ENCODE results near the gene GADD45B. TPM values are rescaled to one million over a fixed set of nuclear protein-coding genes. Genes with fewer than 3 reads are reported as not detected.

Gene GADD45B
- total RNA-seq, 1 experiment from 2014 or later: 24.7 TPM

DNA sequence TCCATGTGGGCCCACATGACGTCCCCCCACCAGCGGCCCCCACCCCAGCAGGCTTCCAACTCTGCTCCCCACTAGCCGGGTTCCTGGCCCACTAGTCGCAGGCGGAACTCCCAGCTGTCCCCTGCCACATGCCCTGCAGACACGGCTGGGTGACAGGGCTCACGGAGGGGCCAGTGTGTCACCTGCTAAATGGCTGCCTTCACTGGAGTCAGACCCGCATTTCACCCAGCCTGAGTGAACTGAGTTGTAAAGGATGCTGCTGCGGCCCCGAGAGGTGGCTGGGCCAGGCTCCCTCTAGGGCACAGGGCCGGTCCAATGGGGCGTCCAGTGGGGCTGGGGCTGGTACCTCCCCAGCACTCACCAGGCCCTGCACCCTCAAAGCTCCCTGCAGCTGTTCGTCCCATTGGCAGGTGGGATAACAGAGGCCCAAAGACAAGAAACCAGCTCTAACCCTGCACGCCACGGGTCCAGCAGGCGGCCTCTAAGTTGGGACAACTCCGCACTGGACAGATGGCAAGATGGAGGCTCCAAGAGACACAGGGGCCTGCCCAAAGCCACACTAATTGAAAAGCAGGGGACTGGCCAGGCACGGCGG is 22.4 kb upstream of the GADD45B start:
- Histone ChIP-seq H3K4me1 (replicated peaks; ENCODE audit: insufficient read depth) (no peaks in the 10 kb centered on the region), H3K27ac (no peak overlapping the region), H3K9me3 (ENCODE audit: insufficient read depth, low read depth) (no peaks in the 10 kb centered on the region), H3F3A (ENCODE audit: insufficient read depth, low read depth) (peaks cover 8% of the 10 kb centered on the region; the same call in 1 of the 2 replicates), H3K79me2 (ENCODE audit: low read depth) (peaks cover 56% of the 10 kb centered on the region), H3K4me2 (no peak overlapping the region), H4K20me1 (ENCODE audit: insufficient read depth) (no peaks in the 10 kb centered on the region; the same call in 1 of the 2 replicates), H3K27me3 (ENCODE audit: insufficient read depth, low read depth) (no peaks in the 10 kb centered on the region), H3K36me3 (ENCODE audit: low read depth) (no peaks in the 10 kb centered on the region), H3K4me3 (no peak overlapping the region), H2AFZ (no peak overlapping the region), H3K9me2 (ENCODE audit: insufficient read depth) (no peaks in the 10 kb centered on the region)
- intact Hi-C loops (cut with micrococcal nuclease; ENCODE audit: unreplicated experiment): no loop called here
- no TSS peak for BruUV-seq (replicated peaks)
- no peak for TF ChIP-seq EZH2 (IDR thresholded peaks at IDR 0.05; ENCODE audit: low read depth)
- TF ChIP-seq, protein P1, sequence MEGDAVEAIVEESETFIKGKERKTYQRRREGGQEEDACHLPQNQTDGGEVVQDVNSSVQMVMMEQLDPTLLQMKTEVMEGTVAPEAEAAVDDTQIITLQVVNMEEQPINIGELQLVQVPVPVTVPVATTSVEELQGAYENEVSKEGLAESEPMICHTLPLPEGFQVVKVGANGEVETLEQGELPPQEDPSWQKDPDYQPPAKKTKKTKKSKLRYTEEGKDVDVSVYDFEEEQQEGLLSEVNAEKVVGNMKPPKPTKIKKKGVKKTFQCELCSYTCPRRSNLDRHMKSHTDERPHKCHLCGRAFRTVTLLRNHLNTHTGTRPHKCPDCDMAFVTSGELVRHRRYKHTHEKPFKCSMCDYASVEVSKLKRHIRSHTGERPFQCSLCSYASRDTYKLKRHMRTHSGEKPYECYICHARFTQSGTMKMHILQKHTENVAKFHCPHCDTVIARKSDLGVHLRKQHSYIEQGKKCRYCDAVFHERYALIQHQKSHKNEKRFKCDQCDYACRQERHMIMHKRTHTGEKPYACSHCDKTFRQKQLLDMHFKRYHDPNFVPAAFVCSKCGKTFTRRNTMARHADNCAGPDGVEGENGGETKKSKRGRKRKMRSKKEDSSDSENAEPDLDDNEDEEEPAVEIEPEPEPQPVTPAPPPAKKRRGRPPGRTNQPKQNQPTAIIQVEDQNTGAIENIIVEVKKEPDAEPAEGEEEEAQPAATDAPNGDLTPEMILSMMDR (conservative IDR thresholded peaks at IDR 0.05): no peak
- POLR2A ChIA-PET (ENCODE audit: unreplicated experiment): no interaction called here
- CTCF ChIA-PET: interaction anchor here (0.6 kb wide), 2 partner anchors 14 to 26 kb away, joined by 3 to 5 read pairs; no protein-coding TSS in a partner anchor
- no peak for DNase-seq

DNA sequence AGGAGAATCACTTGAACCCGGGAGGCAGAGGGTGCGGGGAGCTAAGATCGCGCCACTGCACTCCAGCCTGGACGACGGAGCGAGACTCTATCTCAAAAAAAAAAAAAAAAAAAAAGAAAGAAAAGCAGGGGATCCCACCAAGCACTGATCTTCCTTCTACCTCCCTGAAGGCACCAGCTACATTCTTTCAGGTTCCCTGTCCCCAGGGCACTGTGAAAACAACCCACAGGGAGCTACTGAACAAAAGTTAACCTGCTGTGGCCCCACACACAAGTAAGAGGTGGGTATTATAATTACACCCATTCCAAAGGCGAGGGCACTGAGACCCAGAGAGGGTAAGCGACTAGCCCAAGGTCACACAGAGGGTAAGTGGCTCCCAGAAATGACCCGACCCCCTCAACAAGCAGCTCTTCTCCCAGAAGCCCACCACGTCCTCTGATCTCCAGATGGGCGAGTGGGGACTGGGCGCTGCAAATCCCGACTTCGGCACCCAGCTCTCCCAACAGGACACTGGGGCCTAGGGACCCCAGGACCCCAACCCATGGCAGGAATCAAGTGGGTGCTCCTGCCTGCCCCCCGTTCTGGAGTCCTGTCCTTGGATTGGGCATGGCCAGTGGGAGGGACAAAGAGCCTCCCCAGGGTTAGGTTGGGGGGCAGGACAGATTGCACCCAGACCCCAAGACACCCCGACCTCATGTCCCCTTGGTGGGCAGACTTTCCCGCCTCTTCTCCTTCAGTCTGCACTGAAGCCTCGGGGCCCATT is 21.5 kb upstream of the GADD45B start:
- ChIA-PET POLR2A (ENCODE audit: unreplicated experiment) (no interaction called here), CTCF (interaction anchor here (0.6 to 0.7 kb wide), 3 partner anchors 10 to 26 kb away, joined by 3 to 8 read pairs (median 5); no protein-coding TSS in a partner anchor)
- intact Hi-C loops (cut with micrococcal nuclease; ENCODE audit: unreplicated experiment): no loop called here
- peaks cover 48% of the 10 kb centered on the region for H3K79me2 ChIP-seq (ENCODE audit: low read depth)
- no peaks in the 10 kb centered on the region for H3K9me3 ChIP-seq (ENCODE audit: insufficient read depth, low read depth)
- no peak overlapping the region for H3K4me3 ChIP-seq
- H3F3A ChIP-seq (ENCODE audit: insufficient read depth, low read depth): peaks cover 8% of the 10 kb centered on the region; the same call in 1 of the 2 replicates
- no peak overlapping the region for H3K4me2 ChIP-seq
- no peak for DNase-seq
- no peaks in the 10 kb centered on the region for H3K9me2 ChIP-seq (ENCODE audit: insufficient read depth)
- H3K27me3 ChIP-seq (ENCODE audit: insufficient read depth, low read depth): no peaks in the 10 kb centered on the region
- no peaks in the 10 kb centered on the region for H4K20me1 ChIP-seq (ENCODE audit: insufficient read depth)
- no peaks in the 10 kb centered on the region for H3K36me3 ChIP-seq (ENCODE audit: low read depth)
- no peak overlapping the region for H3K27ac ChIP-seq
- no TSS peak for BruUV-seq (replicated peaks)
- no peak overlapping the region for H2AFZ ChIP-seq
- TF ChIP-seq EZH2 (IDR thresholded peaks at IDR 0.05; ENCODE audit: low read depth): no peak
- TF ChIP-seq, protein P1 (conservative IDR thresholded peaks at IDR 0.05): no peak
- H3K4me1 ChIP-seq (replicated peaks; ENCODE audit: insufficient read depth): no peaks in the 10 kb centered on the region

DNA sequence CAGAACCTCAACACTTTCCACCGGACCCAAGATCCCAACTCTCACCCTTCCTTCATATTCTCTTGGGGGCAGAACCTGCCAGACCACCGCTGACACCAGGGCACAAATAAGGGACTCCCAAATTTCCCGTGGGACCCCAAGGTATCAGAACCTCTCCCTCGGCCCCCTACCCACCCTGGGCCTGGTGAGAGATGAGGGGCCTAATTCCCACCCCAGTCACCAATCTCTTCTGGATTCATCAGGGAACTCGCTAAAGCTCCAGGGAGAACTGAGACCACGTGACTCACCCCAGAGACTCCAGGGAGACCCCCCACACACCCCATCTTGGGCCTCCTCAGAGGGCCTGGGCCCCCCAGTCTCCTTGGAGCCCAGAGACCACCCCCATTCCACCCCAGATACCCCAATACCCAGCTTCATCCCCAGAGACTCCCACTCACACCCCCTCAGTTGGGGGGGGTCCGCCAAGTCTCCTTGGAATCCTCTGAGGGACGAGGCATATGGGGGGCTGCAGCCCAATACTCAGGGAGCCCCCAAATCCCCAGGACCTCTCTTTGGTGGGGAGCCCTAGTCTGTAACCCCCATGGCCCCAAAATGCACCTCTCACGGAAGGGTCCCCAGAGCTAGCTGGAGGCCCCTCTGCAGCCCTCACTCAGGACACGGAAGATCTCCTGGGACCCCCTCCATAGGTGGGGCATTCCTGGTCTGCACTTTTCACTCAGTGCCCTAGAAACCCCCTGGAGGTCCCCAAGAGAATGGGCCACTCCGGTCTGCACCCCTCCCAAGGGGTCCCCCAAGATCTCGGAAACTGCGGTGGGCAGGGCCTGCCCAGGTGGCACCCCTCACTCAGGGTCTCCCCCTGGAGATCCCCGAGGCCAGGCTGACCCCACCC is 20.7 kb upstream of the GADD45B start:
- H4K20me1 ChIP-seq (ENCODE audit: insufficient read depth): no peaks in the 10 kb centered on the region
- peak overlapping the region; percentile 80 for H3K4me2 ChIP-seq
- no peak for DNase-seq
- intact Hi-C loops (cut with micrococcal nuclease; ENCODE audit: unreplicated experiment): no loop called here
- H3K27me3 ChIP-seq (ENCODE audit: insufficient read depth, low read depth): no peaks in the 10 kb centered on the region
- no peak overlapping the region for H2AFZ ChIP-seq
- H3F3A ChIP-seq (ENCODE audit: insufficient read depth, low read depth): peaks cover 8% of the 10 kb centered on the region; the same call in 1 of the 2 replicates
- TF ChIP-seq EZH2 (IDR thresholded peaks at IDR 0.05; ENCODE audit: low read depth): no peak
- TF ChIP-seq, protein P1 (conservative IDR thresholded peaks at IDR 0.05): no peak
- H3K27ac ChIP-seq: no peak overlapping the region
- no TSS peak for BruUV-seq (replicated peaks)
- H3K9me2 ChIP-seq (ENCODE audit: insufficient read depth): no peaks in the 10 kb centered on the region
- POLR2A ChIA-PET (ENCODE audit: unreplicated experiment): no interaction called here
- peak overlapping the region; percentile 72 for H3K4me3 ChIP-seq
- no peaks in the 10 kb centered on the region for H3K9me3 ChIP-seq (ENCODE audit: insufficient read depth, low read depth)
- H3K79me2 ChIP-seq (ENCODE audit: low read depth): peaks cover 45% of the 10 kb centered on the region
- CTCF ChIA-PET: no interaction called here
- no peaks in the 10 kb centered on the region for H3K36me3 ChIP-seq (ENCODE audit: low read depth)
- H3K4me1 ChIP-seq (replicated peaks; ENCODE audit: insufficient read depth): no peaks in the 10 kb centered on the region
